Trophoblast cell (in vitro differentiated cells and primary cell): ENCODE results near the gene THRA.

Source experiments
- DNase-seq, 2 donors: peaks; one replicate each; pipeline ENCODE4 v3.0.0-alpha.2; 2016
- H2AFZ ChIP-seq: 2 replicates; pipeline ENCODE4 v1.6.1; 2013; ENCODE audit warnings: low read length, moderate library complexity, mild to moderate bottlenecking; ENCODE audit not compliant: insufficient read depth, poor library complexity
- H2AK5ac ChIP-seq: 2 replicates; pipeline ENCODE4 v1.6.1; 2013; ENCODE audit warnings: mild to moderate bottlenecking, low read length
- H2BK120ac ChIP-seq: 2 replicates; pipeline ENCODE4 v1.6.1; 2013; ENCODE audit warnings: low read length, mild to moderate bottlenecking, moderate library complexity; ENCODE audit not compliant: insufficient read depth, poor library complexity
- H2BK12ac ChIP-seq: 2 replicates; pipeline ENCODE4 v1.6.1; 2013; ENCODE audit warnings: mild to moderate bottlenecking, low read length, moderate library complexity
- H2BK5ac ChIP-seq: 2 replicates; pipeline ENCODE4 v1.6.1; 2013; ENCODE audit warnings: low read length, low read depth, moderate library complexity, mild to moderate bottlenecking; ENCODE audit not compliant: poor library complexity
- H3K14ac ChIP-seq: 2 replicates; pipeline ENCODE4 v1.6.1; 2013; ENCODE audit warnings: mild to moderate bottlenecking, low read length
- H3K18ac ChIP-seq: 2 replicates; pipeline ENCODE4 v1.6.1; 2013; ENCODE audit warnings: mild to moderate bottlenecking, low read length
- H3K23ac ChIP-seq: 2 replicates; pipeline ENCODE4 v1.6.1; 2013; ENCODE audit warnings: low read length
- H3K27ac ChIP-seq: 2 replicates; pipeline ENCODE4 v1.5.1; 2013; ENCODE audit warnings: low read depth, mild to moderate bottlenecking, inconsistent platforms, low read length, moderate library complexity
- H3K27me3 ChIP-seq: 2 replicates; pipeline ENCODE4 v1.6.1; 2013; ENCODE audit warnings: inconsistent platforms, mild to moderate bottlenecking, low read length, moderate library complexity; ENCODE audit not compliant: insufficient read depth
- H3K36me3 ChIP-seq, 2 experiments: 1 replicate in 1 of 2; 2 replicates in 1 of 2; pipeline ENCODE4 v1.6.1; 2013; ENCODE audit warnings: low read length in 2 of 2, mild to moderate bottlenecking in 2 of 2, moderate library complexity in 1 of 2; ENCODE audit not compliant: insufficient read depth in 2 of 2, control insufficient read depth in 1 of 2
- H3K4ac ChIP-seq: 2 replicates; pipeline ENCODE4 v1.6.1; 2013; ENCODE audit warnings: low read depth, mild to moderate bottlenecking, low read length, moderate library complexity
- H3K4me1 ChIP-seq, 2 experiments: 1 replicate in 1 of 2; 2 replicates in 1 of 2; pipeline ENCODE4 v1.6.1; 2013; ENCODE audit warnings: low read length in 2 of 2, mild to moderate bottlenecking in 2 of 2, moderate library complexity in 1 of 2; ENCODE audit not compliant: insufficient read depth in 2 of 2, control insufficient read depth in 1 of 2
- H3K4me2 ChIP-seq: 2 replicates; pipeline ENCODE4 v1.6.1; 2013; ENCODE audit warnings: inconsistent platforms, mild to moderate bottlenecking, low read length, moderate library complexity
- H3K4me3 ChIP-seq: 2 replicates; pipeline ENCODE4 v1.5.1; 2013; ENCODE audit warnings: mild to moderate bottlenecking, low read depth, low read length, inconsistent platforms
- H3K79me1 ChIP-seq: one replicate; pipeline ENCODE4 v1.6.1; 2013; ENCODE audit warnings: low read length
- H3K79me2 ChIP-seq: 2 replicates; pipeline ENCODE4 v1.6.1; 2013; ENCODE audit warnings: low read length, mild to moderate bottlenecking; ENCODE audit not compliant: control insufficient read depth, insufficient read depth, poor library complexity
- H3K9ac ChIP-seq: 2 replicates; pipeline ENCODE4 v1.6.1; 2013; ENCODE audit warnings: mild to moderate bottlenecking, low read length
- H3K9me3 ChIP-seq: 2 replicates; pipeline ENCODE4 v1.6.1; 2013; ENCODE audit warnings: low read depth, mild to moderate bottlenecking, control low read depth, inconsistent platforms, low read length; ENCODE audit not compliant: insufficient read depth
- H4K12ac ChIP-seq: 2 replicates; pipeline ENCODE4 v1.6.1; 2013; ENCODE audit warnings: low read depth, mild to moderate bottlenecking, low read length, moderate library complexity
- H4K8ac ChIP-seq: 2 replicates; pipeline ENCODE4 v1.6.1; 2013; ENCODE audit warnings: low read depth, mild to moderate bottlenecking, low read length, moderate library complexity
- H4K91ac ChIP-seq: one replicate; pipeline ENCODE4 v1.6.1; 2013; ENCODE audit warnings: low read depth, mild to moderate bottlenecking, low read length, moderate library complexity
- WGBS: extraction: QIAGEN DNeasy Blood & Tissue Kit; methylation state at CpG from one replicate; pipeline ENCODE4 v1.1.7; 2013; ENCODE audit warnings: missing lambda C conversion rate; ENCODE audit not compliant: insufficient read length, insufficient coverage; ENCODE audit errors: extremely low coverage; 5-methylcytosine and 5-hydroxymethylcytosine counted together

The THRA gene

DNA sequence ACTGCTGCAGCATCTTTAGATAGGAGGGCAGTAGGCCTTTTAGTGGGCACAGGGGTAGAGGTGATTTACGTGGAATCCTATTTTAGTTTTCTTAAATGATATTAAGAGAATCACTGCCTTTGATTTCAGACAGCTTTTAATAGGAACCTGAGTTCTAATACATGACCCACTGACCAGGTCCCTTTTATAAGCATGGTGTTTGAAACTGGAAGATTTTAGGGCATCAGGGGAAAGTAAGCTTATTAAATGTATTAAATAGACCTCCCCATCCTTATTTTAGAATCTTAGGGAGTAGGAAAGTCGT lies 61.0 kb downstream of the THRA start:
- Histone ChIP-seq H3K79me2 (peaks cover 25% of the 10 kb centered on the region), H3K4me2 (peak overlapping the region; percentile 94), H3K4me3 (peak overlapping the region; percentile 93), H3K79me1 (peaks cover 24% of the 10 kb centered on the region), H3K9ac (no peak overlapping the region), H4K8ac (no peak overlapping the region), H2BK12ac (no peak overlapping the region), H2AK5ac (no peak overlapping the region), H3K27ac (no peak overlapping the region), H3K9me3 (no peaks in the 10 kb centered on the region), H3K36me3 (peaks cover 14 to 16% of the 10 kb centered on the region in 2 experiments), H3K27me3 (no peaks in the 10 kb centered on the region), H3K23ac (no peak overlapping the region), H2AFZ (no peak overlapping the region), H3K14ac (no peak overlapping the region), H3K4me1 (peaks cover 7 to 10% of the 10 kb centered on the region in 2 experiments), H2BK5ac (no peak overlapping the region), H3K4ac (peak overlapping the region; percentile 98), H4K12ac (no peak overlapping the region), H3K18ac (no peak overlapping the region), H4K91ac (no peak overlapping the region), H2BK120ac (no peak overlapping the region)
- no CpG with 5 or more reads among the region's 2 CpGs for WGBS
- no peak for DNase-seq

DNA sequence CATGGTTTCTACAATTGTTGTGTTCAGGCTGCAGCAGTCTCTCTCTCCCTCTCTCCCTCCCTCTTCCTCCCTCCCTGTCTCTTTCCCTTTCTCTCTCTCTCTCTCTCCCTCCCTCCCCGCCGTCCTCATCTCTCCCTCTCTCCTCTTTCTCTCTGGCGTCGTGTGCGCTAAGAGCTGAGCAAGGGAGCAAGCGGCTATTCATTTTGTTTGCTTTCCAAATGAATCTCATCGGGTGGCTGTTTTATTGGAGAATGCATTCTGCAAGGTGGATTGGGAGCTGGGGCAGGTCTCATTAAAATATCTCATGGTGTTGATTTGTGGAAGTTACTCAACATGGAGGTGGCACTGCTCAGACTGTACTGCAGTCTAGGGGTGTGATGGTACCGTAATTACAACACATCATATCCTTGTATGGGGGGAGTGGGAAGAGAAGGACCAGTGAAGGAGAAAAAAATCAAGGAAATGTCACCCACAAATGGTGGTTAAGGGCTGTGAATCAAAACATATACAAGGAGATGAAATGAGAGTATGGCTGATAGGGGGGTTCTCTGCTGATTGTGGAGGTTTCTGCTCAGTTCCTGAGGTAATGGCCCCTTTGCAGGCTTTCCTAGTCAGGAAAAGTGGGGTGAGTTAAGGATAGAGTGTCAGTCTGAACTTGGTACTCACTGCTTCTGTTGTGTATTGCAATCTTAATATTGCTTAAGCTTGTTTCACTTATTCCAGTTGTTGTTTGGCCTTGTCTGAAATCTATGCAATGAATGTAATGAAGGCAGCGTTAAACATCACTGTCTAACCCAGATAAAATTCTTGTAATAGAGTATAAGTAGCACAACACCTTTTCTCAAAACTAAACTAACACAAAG lies 61.7 kb downstream of the THRA start:
- Histone ChIP-seq H2AFZ (no peak overlapping the region), H2AK5ac (no peak overlapping the region), H3K4ac (peak overlapping the region; percentile 96), H3K14ac (no peak overlapping the region), H3K9ac (peak overlapping the region; percentile 10), H3K27ac (no peak overlapping the region), H3K23ac (no peak overlapping the region), H3K79me1 (peaks cover 24% of the 10 kb centered on the region), H4K8ac (no peak overlapping the region), H3K79me2 (peaks cover 25% of the 10 kb centered on the region), H2BK12ac (no peak overlapping the region), H3K4me1 (peaks cover 7 to 10% of the 10 kb centered on the region in 2 experiments), H3K4me2 (peak overlapping the region; percentile 94), H4K91ac (no peak overlapping the region), H4K12ac (no peak overlapping the region), H3K9me3 (no peaks in the 10 kb centered on the region), H3K36me3 (peaks cover 17 to 20% of the 10 kb centered on the region in 2 experiments), H3K18ac (no peak overlapping the region), H2BK120ac (no peak overlapping the region), H3K27me3 (no peaks in the 10 kb centered on the region), H2BK5ac (no peak overlapping the region), H3K4me3 (peak overlapping the region; percentile 46)
- no CpG with 5 or more reads among the region's 9 CpGs for WGBS
- DNase-seq = no peak

DNA sequence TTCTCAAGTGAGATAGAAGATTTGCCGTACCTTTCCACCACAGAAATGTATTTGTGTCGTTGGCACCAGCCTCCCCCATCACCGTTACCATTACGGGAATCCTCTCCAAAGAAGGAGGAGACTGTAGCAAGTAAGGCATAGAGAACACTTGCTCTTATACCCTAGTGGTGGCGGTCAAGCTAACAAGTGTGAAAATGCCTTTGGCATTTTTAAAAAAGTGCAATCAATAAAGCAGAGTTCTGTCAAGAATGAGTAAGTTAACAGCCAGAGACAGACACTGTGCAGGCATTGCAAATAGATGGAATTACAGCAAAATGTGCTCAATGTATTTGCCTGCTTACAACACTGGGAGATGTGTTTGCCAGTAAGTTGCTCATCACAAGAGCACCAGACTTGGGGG lies 66.7 kb downstream of the THRA start:
- H3K4me1 ChIP-seq = peaks cover 2 to 3% of the 10 kb centered on the region in 2 experiments

DNA sequence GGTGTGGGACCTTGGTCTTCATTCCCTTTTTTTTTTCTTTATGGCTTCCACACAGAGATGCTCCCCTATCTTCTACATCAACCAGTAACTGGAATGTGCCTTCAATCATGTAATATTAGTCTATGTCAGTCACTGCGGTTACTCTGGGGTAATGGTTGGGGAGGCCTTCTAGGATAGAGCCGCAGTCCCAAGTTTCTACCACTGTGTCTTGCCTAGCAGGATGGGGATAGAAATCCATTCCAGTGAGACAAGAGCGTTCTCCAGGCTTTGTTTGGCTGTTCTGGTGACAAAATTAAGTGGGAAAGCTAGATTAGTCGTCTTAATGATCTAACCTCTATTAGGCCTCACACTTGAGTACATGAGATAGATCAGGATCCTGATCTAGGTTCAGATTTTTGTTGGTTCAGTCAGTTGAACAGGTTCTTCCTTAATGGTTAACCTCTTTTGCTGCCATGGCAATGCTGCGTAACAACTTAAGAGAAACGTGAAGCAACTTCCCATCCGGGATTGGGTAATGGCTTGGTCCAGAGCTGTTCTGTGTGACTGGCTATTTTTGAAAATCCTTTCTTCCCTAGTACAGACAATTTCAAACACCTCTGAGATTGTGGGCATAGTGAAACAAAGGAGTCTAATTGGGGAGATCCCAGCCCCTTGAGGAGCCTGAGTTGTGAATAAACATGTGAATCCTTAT lies 67.7 kb downstream of the THRA start:
- H2BK12ac ChIP-seq = no peak overlapping the region
- no peak overlapping the region for H3K18ac ChIP-seq
- no peak overlapping the region for H2BK5ac ChIP-seq
- H2BK120ac ChIP-seq = no peak overlapping the region
- H3K79me1 ChIP-seq = no peaks in the 10 kb centered on the region
- H3K9me3 ChIP-seq = no peaks in the 10 kb centered on the region
- no peak overlapping the region for H3K23ac ChIP-seq
- no peak overlapping the region for H4K91ac ChIP-seq
- no peaks in the 10 kb centered on the region for H3K79me2 ChIP-seq
- no peak overlapping the region for H2AK5ac ChIP-seq
- H3K4me1 ChIP-seq = no peaks in the 10 kb centered on the region
- H3K27ac ChIP-seq = no peak overlapping the region
- H3K14ac ChIP-seq = no peak overlapping the region
- H4K12ac ChIP-seq = no peak overlapping the region
- DNase-seq = peak; percentile 77 to 94
- H3K4me2 ChIP-seq = no peak overlapping the region
- no peak overlapping the region for H3K9ac ChIP-seq
- H2AFZ ChIP-seq = no peak overlapping the region
- WGBS = no CpG with 5 or more reads among the region's 7 CpGs
- H3K4me3 ChIP-seq = no peak overlapping the region
- H3K36me3 ChIP-seq = peaks cover 28 to 62% of the 10 kb centered on the region in 2 experiments
- H3K27me3 ChIP-seq = no peaks in the 10 kb centered on the region
- no peak overlapping the region for H3K4ac ChIP-seq
- no peak overlapping the region for H4K8ac ChIP-seq

More for the DNA sequence above, 66.7 kb downstream of the THRA start:
- H2AFZ ChIP-seq = no peak overlapping the region
- no peak overlapping the region for H3K4me2 ChIP-seq
- H3K27ac ChIP-seq = no peak overlapping the region
- H3K79me1 ChIP-seq = no peaks in the 10 kb centered on the region
- H3K18ac ChIP-seq = no peak overlapping the region
- no peak overlapping the region for H3K9ac ChIP-seq
- no peak overlapping the region for H3K4ac ChIP-seq
- H3K27me3 ChIP-seq = no peaks in the 10 kb centered on the region
- H4K12ac ChIP-seq = no peak overlapping the region
- no peaks in the 10 kb centered on the region for H3K9me3 ChIP-seq
- H3K14ac ChIP-seq = no peak overlapping the region
- H2BK12ac ChIP-seq = no peak overlapping the region
- WGBS = no CpG with 5 or more reads among the region's 5 CpGs
- H3K36me3 ChIP-seq = peaks cover 28 to 57% of the 10 kb centered on the region in 2 experiments
- H4K91ac ChIP-seq = no peak overlapping the region
- no peak overlapping the region for H3K4me3 ChIP-seq
- no peaks in the 10 kb centered on the region for H3K79me2 ChIP-seq
- DNase-seq = no peak
- no peak overlapping the region for H2BK120ac ChIP-seq
- H2AK5ac ChIP-seq = no peak overlapping the region
- H2BK5ac ChIP-seq = no peak overlapping the region
- H3K23ac ChIP-seq = no peak overlapping the region
- H4K8ac ChIP-seq = no peak overlapping the region
